Heart left ventricle (tissue), 16 donors: ENCODE results near the gene NHLRC4. TPM values are rescaled to one million over a fixed set of nuclear protein-coding genes. Genes with fewer than 3 reads are reported as not detected.

Source experiments
- ATAC-seq, 4 donors: fragments of 200-7000 bp; cut with Tn5 transposase; one replicate each; pipeline ENCODE4 v1.9.1; 2020 to 2022; ENCODE audit warnings: moderate library complexity in 4 of 4, mild to moderate bottlenecking in 3 of 4, moderate number of reproducible peaks in 1 of 4
- DNase-seq, 5 donors: peaks; one replicate each; pipeline ENCODE4 v3.0.0-alpha.2; 2020
- H3K27ac ChIP-seq, 12 donors: fragments of 200-600 bp; sonication (generic) in 4 of 12; one replicate each; pipeline versions ENCODE4 v1.5.0 to v1.8.0; 2016 to 2022; ENCODE audit warnings: mild to moderate bottlenecking in 2 of 12
- H3K27me3 ChIP-seq, 9 donors: fragments of 200-600 bp; sonication (generic) in 2 of 9; one replicate each; pipeline versions ENCODE4 v1.5.1 to v1.8.0; 2016 to 2022; ENCODE audit warnings: mild to moderate bottlenecking in 3 of 9
- H3K36me3 ChIP-seq, 9 donors: fragments of 200-600 bp; sonication (generic) in 2 of 9; one replicate each; pipeline versions ENCODE4 v1.5.0 to v1.8.0; 2018 to 2022; ENCODE audit warnings: mild to moderate bottlenecking in 2 of 9
- H3K4me1 ChIP-seq, 12 donors: fragments of 200-600 bp; sonication (generic) in 4 of 12; one replicate each; pipeline versions ENCODE4 v1.5.0 to v1.8.0; 2016 to 2022; ENCODE audit warnings: mild to moderate bottlenecking in 3 of 12
- H3K4me3 ChIP-seq, 12 donors: fragments of 200-600 bp; sonication (generic) in 4 of 12; one replicate each; pipeline versions ENCODE4 v1.5.0 to v1.8.0; 2017 to 2022; ENCODE audit warnings: mild to moderate bottlenecking in 9 of 12, moderate library complexity in 4 of 12
- H3K9me3 ChIP-seq, 12 donors: fragments of 200-600 bp; sonication (generic) in 4 of 12; one replicate each; pipeline versions ENCODE4 v1.5.0 to v1.8.0; 2016 to 2022; ENCODE audit warnings: mild to moderate bottlenecking in 1 of 12
- POLR2A ChIP-seq, 2 donors: fragments of 450-650 bp; IDR thresholded peaks; one replicate each; pipeline ENCODE4 v1.6.1; 2017; ENCODE audit warnings: antibody characterized with exemption in 2 of 2, mild to moderate bottlenecking in 2 of 2, moderate library complexity in 2 of 2
- WGBS, 4 donors: extraction: QIAGEN DNeasy Blood & Tissue Kit in 2 of 4; methylation state at CpG; one replicate each; pipeline versions ENCODE4 v1.1.5 to v1.1.7; 2013 to 2018; 5-methylcytosine and 5-hydroxymethylcytosine counted together
- intact Hi-C, 10 donors: fragments of 100-400 bp; cut with DNase I; formaldehyde crosslinking; loops; one replicate each; pipeline versions ENCODE4 v1.11.1 to v1.14.2; 2022
- polyA plus RNA-seq, 2 donors: library from polyadenylated mRNA; stranded (reverse); fragments of 200-250 nt; gene quantifications; one replicate each; pipeline ENCODE4 v1.2.3, GENCODE V29; 2013
- total RNA-seq, 9 donors: library from RNA; depleted of rRNA in 2 of 9; stranded (reverse); fragments of >200 nt in 2 of 9; fragmentation: NEBNext Ultra II Directional in 3 of 9; extraction: Animal tissue kit (Norgen Biotek cat#: 25700) in 3 of 9; gene quantifications; one replicate each; pipeline versions ENCODE4 v1.1.0 to v1.2.4, GENCODE V29; 2016 to 2023
- TF ChIP-seq, protein P1 (sequence below), 12 donors: fragments of 200-600 bp; sonication (generic) in 4 of 12; IDR thresholded peaks; one replicate each; pipeline versions ENCODE4 v1.5.0 to v1.8.0; 2018 to 2022; ENCODE audit warnings: antibody characterized with exemption in 12 of 12, mild to moderate bottlenecking in 5 of 12
- donor health status: ischemic (EF 13 %, LVEDD 7.1; RV severe dilation, severe dysfunction).
- donor health status: healthy with polysubstance abuse.
- donor health status: DM: no; HTN: yes; CAD: no.
- donor health status: DM: no; HTN: no; CAD: no.
- donor health status: ischemic (EF 25% LVEDD 6.9; RV normal size, moderate dysfunction).
- donor health status: ischemic (EF 25% LVEDD 5.7; RV mildly dilated, moderate dysfunction).
- donor health status: healthy.
- donor health status: DM: yes; HTN: yes; CAD: no.
- donor health status: ischemic (EF 35%, LVEDD 5.7; RV mildly dilated, moderate dysfunction).
- donor health status: nonischemic (EF 11% LVEDD 7.7; RV severe dilation, severe dysfunction).
- donor health status: DM: yes; HTN: yes; CAD: no.
- donor health status: PGD.
- donor health status: ischemic (EF 29% LVEDD 5.4; RV normal size, mild dysfunction).
- donor health status: nonischemic (EF 23%, LVEDD 6.1; RV moderate dilation, normal function).

Gene NHLRC4
- total and polyA plus RNA-seq, 11 donors = 0.23 to 0.86 (median 0.48) TPM; not detected in 1

DNA sequence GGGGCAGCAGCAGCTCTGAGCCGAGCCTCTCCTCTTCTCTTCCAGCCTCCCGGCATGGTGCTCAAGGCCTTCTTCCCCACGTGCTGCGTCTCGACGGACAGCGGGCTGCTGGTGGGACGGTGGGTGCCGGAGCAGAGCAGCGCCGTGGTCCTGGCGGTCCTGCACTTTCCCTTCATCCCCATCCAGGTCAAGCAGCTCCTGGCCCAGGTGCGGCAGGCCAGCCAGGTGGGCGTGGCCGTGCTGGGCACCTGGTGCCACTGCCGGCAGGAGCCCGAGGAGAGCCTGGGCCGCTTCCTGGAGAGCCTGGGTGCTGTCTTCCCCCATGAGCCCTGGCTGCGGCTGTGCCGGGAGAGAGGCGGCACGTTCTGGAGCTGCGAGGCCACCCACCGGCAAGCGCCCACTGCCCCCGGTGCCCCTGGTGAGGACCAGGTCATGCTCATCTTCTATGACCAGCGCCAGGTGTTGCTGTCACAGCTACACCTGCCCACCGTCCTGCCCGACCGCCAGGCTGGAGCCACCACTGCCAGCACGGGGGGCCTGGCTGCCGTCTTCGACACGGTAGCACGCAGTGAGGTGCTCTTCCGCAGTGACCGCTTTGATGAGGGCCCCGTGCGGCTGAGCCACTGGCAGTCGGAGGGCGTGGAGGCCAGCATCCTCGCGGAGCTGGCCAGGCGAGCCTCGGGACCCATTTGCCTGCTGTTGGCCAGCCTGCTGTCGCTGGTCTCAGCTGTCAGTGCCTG lies 7.4 kb downstream of the NHLRC4 start:
- no peaks in the 10 kb centered on the region for H3K27me3 ChIP-seq
- no peaks in the 10 kb centered on the region for H3K9me3 ChIP-seq
- peaks cover 0 to 23% (median 17%) of the 10 kb centered on the region in 9 donors for H3K36me3 ChIP-seq
- DNase-seq = no peak
- H3K27ac ChIP-seq = no peak overlapping the region
- no peak overlapping the region for H3K4me3 ChIP-seq
- peaks cover 0 to 15% (median 8%) of the 10 kb centered on the region in 12 donors for H3K4me1 ChIP-seq
- WGBS, 4 donors = 93 to 95% (median 95%) methylated on average over 26 to 46 of the region's 46 CpGs
- intact Hi-C loops = no loop called here
- no peak for ATAC-seq
- TF ChIP-seq POLR2A (IDR thresholded peaks at IDR 0.05) = no peak

DNA sequence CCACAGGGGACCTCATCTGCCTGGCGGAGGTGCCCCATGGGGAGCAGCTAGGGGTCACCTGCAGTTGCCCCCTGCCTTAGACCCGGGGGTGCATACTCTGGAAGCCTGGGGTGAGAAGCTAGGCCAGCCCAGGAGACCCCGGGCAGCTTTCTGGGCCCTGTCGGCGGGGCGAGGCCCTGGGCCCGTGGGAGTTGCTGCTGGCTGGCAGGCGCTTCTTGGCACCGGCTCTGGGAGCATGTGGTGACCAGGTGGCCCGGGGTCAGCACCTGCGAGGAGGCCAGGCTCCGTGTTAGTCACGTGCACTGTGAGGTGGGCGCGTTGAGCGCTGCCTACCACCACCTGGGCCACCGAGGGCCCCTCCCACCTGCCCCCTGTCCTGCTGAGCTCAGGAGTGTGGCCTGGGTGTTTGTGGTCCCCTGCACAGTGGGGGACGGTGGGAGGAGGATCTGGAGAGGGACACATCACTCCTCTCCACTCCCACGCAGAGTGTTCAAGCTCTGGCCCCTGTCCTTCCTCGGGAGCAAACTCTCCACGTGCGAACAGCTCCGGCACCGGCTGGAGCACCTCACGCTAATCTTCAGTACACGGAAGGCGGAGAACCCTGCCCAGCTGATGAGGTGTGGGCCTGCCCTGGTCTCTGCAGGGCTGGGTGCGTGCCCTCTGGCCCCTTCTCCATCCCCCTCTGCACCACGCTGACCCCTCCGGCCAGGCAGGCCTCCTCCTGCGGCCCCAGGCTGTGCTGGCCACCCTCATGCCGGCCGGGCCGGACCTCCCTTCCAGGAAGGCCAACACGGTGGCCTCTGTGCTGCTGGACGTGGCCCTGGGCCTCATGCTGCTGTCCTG lies 8.8 kb downstream of the NHLRC4 start:
- H3K27me3 ChIP-seq = no peaks in the 10 kb centered on the region
- intact Hi-C loops = loop anchor here in 2 of 10 donors (5.0 kb wide), 2 partner anchors 52 to 87 kb away; no protein-coding TSS in a partner anchor
- ATAC-seq (no peak), DNase-seq (peak in 1 of 5 donors; percentile 62)
- no peak overlapping the region for H3K4me3 ChIP-seq
- 88 to 94% (median 92%) methylated on average over 23 to 36 of the region's 36 CpGs for WGBS, 4 donors
- H3K36me3 ChIP-seq = peaks cover 0 to 25% (median 17%) of the 10 kb centered on the region in 9 donors
- H3K4me1 ChIP-seq = peaks cover 0 to 11% (median 3%) of the 10 kb centered on the region in 12 donors
- no peaks in the 10 kb centered on the region for H3K9me3 ChIP-seq
- H3K27ac ChIP-seq = no peak overlapping the region
- TF ChIP-seq POLR2A (IDR thresholded peaks at IDR 0.05) = no peak
- TF ChIP-seq, protein P1, sequence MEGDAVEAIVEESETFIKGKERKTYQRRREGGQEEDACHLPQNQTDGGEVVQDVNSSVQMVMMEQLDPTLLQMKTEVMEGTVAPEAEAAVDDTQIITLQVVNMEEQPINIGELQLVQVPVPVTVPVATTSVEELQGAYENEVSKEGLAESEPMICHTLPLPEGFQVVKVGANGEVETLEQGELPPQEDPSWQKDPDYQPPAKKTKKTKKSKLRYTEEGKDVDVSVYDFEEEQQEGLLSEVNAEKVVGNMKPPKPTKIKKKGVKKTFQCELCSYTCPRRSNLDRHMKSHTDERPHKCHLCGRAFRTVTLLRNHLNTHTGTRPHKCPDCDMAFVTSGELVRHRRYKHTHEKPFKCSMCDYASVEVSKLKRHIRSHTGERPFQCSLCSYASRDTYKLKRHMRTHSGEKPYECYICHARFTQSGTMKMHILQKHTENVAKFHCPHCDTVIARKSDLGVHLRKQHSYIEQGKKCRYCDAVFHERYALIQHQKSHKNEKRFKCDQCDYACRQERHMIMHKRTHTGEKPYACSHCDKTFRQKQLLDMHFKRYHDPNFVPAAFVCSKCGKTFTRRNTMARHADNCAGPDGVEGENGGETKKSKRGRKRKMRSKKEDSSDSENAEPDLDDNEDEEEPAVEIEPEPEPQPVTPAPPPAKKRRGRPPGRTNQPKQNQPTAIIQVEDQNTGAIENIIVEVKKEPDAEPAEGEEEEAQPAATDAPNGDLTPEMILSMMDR (IDR thresholded peaks at IDR 0.05) = no peak

DNA sequence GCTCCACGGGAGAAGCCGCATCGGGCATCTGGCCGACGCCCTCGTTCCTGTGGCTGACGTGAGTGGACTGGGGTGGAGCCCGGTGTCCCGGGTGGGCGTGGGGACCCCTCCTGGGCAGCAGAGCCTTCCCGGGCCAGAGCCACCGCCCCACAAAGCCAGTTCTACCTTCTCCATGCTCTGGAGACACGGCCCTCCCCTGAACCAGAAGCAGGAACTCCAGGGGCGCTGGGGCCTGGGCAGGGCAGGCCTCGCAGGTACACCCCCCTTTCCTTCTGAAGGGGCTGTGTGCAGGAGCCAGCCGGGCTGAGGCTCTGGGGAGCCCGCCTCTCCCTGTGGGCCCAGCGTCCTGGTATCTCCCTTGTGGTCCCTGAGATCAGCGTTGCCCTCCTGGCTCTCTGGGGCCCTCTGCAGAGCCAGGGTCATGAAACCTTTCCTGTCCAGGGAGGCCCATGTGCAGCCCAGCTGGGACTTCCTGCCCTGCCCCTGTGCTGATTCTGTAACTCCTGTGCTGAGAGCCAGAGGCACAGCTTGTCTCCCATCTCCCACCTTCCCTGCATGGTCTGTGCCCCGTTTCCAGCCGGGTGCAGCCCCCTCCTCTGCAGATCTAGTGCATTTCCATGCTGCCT lies 9.5 kb downstream of the NHLRC4 start:
- Histone ChIP-seq H3K27me3 (no peaks in the 10 kb centered on the region), H3K9me3 (no peaks in the 10 kb centered on the region), H3K4me1 (peaks cover 0 to 9% (median 0%) of the 10 kb centered on the region in 12 donors), H3K27ac (no peak overlapping the region), H3K4me3 (no peak overlapping the region), H3K36me3 (peaks cover 0 to 31% (median 17%) of the 10 kb centered on the region in 9 donors)
- intact Hi-C loops = loop anchor here in 2 of 10 donors (5.0 kb wide), 2 partner anchors 51 to 86 kb away; no protein-coding TSS in a partner anchor
- TF ChIP-seq POLR2A (IDR thresholded peaks at IDR 0.05) = no peak
- TF ChIP-seq, protein P1 (IDR thresholded peaks at IDR 0.05) = no peak
- ATAC-seq (no peak), DNase-seq (no peak)
- WGBS, 4 donors = 70 to 85% (median 81%) methylated on average over 6 to 21 of the region's 21 CpGs

DNA sequence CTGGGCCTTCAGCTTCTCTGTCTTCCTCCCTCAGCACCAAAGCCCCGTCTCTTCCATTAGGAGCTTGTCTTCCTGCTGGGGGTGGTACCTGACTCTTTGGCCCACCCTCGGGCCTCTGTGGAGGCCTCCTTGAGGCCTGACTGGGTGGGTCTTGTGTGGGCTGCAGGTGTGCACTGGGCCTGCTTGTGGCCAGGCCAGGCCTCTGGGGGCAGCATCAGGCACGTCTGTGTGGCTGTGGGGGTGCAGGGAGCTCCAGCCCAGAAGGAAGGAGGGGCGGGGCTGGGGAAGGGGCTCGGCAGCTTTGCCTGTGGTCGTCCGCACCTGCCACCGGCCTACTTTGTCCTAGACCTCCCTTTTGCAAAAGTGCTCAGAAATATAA lies 10.0 kb downstream of the NHLRC4 start:
- ATAC-seq (no peak), DNase-seq (no peak)
- no peaks in the 10 kb centered on the region for H3K27me3 ChIP-seq
- no peak overlapping the region for H3K4me3 ChIP-seq
- TF ChIP-seq POLR2A (IDR thresholded peaks at IDR 0.05) = no peak
- TF ChIP-seq, protein P1 (IDR thresholded peaks at IDR 0.05) = no peak
- intact Hi-C loops = loop anchor here in 2 of 10 donors (5.0 kb wide), 2 partner anchors 50 to 85 kb away; no protein-coding TSS in a partner anchor
- no peak overlapping the region for H3K27ac ChIP-seq
- peaks cover 0 to 31% (median 17%) of the 10 kb centered on the region in 9 donors for H3K36me3 ChIP-seq
- H3K9me3 ChIP-seq = no peaks in the 10 kb centered on the region
- peaks cover 0 to 9% (median 0%) of the 10 kb centered on the region in 12 donors for H3K4me1 ChIP-seq
- WGBS, 4 donors = 75 to 85% (median 82%) methylated on average over 8 of the region's 8 CpGs
